ENCODE results near the gene NR1H3.

The NR1H3 gene

DNA sequence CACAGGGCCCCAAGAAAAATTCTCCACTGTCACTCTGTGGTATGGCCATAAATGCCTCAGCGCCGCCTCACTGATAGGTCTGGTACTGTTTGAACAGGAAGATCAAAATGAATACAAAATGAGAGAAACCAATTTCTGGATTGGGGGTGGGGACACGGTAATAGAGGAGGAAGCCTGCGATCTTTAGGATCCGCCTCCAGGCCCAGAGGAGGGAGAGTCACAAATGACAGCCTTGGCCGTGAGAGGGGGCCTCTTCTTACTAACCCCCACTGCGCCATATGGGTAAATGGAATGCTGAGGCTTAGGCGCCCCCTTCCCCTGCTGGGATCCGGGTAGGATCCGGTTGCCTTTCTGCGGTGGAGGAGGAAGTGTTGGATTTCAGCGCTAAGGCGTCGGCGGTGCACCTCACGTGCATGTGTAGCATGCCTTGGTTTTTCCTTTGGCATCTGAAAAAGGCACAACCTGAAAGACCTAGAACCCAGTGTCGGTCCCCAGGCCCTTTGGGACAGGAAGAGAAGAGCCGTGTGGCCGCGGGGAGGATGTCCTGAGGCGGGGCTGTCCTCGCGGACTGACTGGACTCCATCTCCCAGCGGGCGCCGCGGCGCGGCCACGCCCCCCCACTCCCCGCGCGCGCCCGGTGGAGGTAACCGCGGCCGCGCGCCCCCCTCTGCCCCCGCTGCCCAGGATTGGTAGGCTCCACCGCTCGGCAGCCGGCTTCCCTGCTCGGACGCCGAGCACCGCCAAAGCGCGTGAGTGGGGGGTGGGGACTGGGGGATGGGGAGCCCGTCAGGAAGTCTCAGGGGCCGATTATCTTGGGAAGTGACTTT is 11.4 kb downstream of the NR1H3 start:
- in situ Hi-C loops (cut with MboI; ENCODE audit: low sequenced_read_pairs) = no loop called here

DNA sequence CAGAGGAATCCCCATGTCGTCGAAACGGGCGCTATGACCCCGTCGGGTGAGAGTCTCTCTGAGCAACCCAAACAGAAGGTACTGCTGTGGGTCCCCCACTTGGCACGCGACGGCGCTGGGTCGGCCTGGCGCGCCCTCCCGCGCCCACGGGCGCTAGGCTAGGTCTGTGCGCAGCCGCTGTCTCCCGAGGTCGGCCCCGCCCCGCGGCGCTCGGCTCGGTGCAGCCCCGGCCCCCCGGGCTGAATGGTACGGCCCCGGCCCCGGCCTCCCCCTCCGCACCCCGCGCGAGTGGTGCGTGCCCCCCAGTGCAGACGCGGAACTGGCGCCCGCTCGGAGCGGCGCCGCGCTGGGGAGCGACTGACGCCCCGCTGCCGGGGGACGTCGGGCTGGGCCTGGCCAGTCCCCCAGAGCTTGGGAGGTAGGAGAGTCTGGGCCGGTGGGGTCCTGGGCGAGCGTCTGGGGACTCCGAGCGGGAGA is 12.1 kb downstream of the NR1H3 start, which contains the start of gene MADD:
Gene MADD, plus strand, starts transcription at position 305 of the 477 bp plus-strand sequence.
- in situ Hi-C loops (cut with MboI; ENCODE audit: low sequenced_read_pairs) = no loop called here

DNA sequence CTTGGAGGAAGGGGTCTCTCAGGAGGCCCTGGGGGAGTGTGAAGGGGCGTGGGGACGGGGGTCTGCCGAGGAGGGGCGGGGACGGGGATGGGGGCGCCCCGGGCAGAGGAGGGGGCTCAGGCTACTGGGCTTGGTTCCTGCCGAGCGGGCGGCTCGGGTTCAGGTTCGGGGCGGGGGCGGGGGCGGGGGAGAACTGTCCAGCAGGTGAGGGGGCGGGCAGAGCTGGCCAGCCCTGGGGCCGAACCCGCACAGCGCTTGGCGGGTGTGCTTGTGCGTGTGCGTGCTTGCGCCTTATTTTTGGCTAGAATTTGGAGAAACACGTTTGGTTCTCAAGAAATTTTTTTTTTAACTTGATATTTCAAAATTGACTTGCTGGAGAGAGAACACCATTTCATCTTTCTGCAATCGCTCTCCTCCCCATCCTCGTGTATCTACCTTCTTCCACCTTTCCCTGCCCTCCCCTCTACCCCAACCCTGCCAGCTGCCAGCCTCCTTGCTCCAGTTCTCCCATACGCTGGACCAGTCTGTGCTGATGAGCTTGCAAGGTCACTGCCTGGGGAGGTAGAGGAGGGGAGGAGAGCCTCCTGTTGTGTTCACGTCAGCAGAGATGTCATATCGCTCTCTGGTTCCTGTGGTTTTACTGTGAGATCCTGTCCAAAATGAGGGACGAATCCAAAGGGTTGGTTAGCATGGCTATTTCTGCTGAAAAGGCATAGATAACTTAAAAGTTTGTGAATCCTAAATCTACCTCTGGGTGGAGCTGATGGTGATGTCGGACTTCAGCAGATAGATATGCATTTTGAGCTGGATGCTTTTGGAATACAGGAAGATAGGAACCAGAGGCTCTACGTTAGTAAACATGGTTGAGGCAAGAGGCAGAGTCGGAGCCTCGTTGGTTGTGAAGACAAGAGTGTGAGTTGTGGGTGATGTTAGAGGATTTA is 12.8 kb downstream of the NR1H3 start:
- in situ Hi-C loops (cut with MboI; ENCODE audit: low sequenced_read_pairs) = no loop called here

DNA sequence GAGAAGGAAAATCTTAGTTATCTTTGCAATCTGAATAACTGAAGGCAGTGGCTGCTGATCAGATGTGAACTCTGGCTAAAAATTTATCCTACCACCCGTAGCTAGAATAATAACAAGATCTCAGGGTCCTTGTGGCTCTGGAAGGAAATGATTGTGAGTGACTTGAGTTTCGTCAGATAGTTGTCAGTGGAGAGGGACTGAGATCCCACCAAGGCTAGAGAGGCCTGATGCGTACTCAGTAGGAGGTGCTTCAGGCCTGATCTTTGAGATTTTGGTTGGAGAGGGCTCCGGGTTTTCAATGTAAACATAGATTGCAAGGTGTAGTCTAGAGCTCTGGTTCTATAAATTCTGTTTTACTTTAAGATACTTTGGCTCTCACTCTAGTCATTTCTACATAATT is 13.5 kb downstream of the NR1H3 start:
- in situ Hi-C loops (cut with MboI; ENCODE audit: low sequenced_read_pairs) = no loop called here

DNA sequence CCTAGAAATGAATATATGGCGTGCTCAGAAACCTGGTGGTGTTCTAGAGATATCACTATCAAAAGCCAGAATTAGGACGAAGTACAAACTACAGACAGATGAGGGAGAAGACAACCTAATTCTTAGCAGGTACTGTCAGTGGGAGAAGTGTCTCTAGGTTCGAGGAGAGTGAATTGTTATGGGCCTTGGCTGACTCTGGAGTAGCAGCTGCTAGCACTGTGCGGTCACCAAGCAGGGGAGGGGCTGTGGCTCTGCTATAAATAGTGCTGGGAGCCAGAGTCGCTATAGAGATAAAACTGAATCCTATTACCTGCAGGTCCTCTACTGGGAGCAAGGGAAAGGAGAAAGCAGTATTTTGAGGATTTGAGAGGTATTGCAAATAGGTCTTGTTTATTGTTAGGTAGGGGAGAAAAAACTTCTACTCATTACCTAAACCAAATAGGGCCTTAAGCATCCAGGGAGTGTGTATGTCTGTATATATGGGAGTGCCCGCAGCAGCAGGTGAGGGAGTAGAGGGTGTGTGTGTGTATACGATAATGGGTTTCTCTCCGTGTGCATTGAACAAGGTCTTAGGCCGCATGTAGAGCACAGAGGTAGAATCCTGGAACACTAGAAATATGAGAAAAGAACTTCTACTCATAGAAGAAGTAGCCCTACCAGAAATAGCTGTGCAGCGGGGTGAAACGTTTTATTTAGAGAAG is 14.3 kb downstream of the NR1H3 start:
- in situ Hi-C loops (cut with MboI; ENCODE audit: low sequenced_read_pairs) = no loop called here

DNA sequence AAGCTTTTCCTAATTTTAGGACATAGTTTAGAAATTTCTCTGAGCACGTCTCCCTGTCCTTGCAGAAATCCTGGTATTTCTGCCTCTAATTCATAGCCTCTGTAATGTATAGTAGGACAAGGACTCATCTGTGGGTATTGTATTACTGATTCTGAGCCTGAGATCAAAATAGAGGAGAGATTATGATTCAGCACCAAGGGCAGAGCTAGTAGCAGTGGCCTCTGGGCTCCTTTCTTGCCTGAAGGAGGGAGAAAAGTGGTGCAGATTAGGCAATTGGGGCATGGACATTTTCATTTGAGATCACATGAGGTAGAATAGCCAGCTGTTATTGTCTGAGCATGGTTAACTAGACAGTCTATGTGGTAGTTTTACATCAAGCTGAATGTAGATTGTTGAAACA is 14.9 kb downstream of the NR1H3 start:
- in situ Hi-C loops (cut with MboI; ENCODE audit: low sequenced_read_pairs) = no loop called here

DNA sequence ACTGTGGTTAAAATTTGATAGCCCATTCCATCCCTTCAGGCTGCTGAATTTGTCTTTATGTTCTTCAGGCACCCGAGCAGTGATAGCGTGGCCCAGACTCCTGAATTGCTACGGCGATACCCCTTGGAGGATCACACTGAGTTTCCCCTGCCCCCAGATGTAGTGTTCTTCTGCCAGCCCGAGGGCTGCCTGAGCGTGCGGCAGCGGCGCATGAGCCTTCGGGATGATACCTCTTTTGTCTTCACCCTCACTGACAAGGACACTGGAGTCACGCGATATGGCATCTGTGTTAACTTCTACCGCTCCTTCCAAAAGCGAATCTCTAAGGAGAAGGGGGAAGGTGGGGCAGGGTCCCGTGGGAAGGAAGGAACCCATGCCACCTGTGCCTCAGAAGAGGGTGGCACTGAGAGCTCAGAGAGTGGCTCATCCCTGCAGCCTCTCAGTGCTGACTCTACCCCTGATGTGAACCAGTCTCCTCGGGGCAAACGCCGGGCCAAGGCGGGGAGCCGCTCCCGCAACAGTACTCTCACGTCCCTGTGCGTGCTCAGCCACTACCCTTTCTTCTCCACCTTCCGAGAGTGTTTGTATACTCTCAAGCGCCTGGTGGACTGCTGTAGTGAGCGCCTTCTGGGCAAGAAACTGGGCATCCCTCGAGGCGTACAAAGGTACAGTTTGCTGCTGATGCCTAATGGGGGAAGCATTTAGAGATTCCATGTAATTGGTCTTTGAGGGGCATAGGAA is 16.9 kb downstream of the NR1H3 start:
- in situ Hi-C loops (cut with MboI; ENCODE audit: low sequenced_read_pairs) = loop anchor here (25.0 kb wide), 1 partner anchor 463 kb away; no protein-coding TSS in a partner anchor

DNA sequence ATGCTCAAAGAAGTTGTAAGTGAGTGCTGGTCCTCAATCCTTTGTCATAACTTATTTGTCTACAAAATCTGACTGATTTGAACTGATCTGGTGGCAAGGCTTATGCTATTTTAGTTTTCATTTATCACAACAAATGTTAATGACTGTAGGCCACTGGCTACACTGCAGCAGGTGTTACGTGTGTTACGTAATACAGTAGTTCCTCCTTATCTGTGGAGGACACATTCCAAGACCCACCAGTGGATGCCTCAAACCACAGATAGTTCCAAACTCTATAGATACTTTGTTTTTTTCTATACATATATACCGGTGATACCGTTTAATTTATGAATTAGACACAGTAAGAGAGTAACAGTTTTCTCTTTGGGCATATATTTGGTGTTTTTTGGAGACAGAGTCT is 19.1 kb downstream of the NR1H3 start:
- in situ Hi-C loops (cut with MboI; ENCODE audit: low sequenced_read_pairs) = loop anchor here (25.0 kb wide), 1 partner anchor 460 kb away; no protein-coding TSS in a partner anchor

DNA sequence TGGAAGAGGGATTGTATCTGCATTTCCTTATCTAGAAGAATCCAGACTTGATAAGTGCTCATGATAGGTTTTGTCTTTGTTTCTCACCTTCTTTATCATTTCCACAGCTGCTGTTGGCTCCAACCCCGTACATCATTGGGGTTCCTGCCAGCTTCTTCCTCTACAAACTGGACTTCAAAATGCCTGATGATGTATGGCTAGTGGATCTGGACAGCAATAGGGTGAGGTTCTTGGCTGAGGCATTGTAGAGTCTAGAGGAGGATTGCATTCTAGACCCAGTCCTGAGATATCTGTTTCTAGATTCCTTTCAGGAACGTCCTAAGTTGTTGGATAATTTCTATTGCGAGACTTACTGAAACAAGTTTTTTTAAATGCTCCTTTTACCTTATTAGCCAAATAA is 20.3 kb downstream of the NR1H3 start:
- in situ Hi-C loops (cut with MboI; ENCODE audit: low sequenced_read_pairs) = loop anchor here (25.0 kb wide), 1 partner anchor 459 kb away; no protein-coding TSS in a partner anchor

DNA sequence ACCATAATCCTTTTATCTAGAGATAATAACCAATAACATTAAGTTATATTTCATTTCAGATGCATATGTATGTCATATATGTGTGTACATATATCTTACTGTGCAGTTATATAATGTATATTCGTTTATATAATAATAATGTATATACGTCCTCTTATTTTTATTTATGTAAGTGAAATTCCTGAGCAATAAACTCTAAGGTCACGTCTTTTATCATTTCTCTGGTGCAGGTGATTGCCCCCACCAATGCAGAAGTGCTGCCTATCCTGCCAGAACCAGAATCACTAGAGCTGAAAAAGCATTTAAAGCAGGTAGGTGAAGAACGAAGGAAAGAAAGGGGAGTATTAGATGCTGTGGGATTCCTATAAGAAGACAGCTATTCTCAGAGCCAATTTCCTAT is 21.0 kb downstream of the NR1H3 start:
- in situ Hi-C loops (cut with MboI; ENCODE audit: low sequenced_read_pairs) = loop anchor here (25.0 kb wide), 1 partner anchor 459 kb away; no protein-coding TSS in a partner anchor

DNA sequence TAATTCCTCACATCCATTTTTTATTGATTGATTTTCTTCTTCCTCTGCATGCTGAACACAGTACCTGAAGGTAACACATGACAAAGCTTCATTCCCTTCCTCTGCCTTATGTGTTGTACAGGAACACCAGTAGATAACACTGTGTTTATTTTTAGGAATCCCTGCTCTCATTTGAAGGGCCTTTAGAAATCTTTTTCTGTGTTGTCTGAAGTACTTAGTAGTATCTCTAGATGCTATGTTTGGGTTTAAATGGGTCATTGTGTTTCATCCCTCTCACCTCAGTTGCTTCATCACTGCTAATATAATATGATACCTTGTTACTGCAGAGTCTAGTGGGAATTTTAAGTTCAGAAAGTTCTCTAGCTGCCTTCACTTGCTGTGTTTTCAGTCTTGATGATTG is 22.3 kb downstream of the NR1H3 start:
- in situ Hi-C loops (cut with MboI; ENCODE audit: low sequenced_read_pairs) = loop anchor here (25.0 kb wide), 1 partner anchor 457 kb away; no protein-coding TSS in a partner anchor

DNA sequence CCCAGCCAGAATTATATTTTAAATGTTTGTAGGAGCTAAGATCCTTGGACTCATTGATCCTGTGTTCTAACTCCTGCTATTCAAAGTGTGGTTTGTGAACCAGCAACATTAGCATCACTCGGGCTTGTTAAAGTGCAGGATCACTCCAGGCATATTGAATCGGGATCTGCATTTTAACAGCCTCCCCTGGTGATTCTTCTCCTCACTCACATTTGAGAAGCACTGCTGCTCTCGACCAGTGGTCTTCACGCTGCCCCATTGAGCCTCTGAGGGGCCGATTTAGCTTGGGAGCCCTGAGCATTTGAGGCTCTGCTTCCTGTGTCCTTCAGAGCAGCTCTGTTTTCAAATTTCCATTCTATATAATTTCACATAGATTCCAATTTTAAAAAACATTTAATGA is 23.1 kb downstream of the NR1H3 start:
- in situ Hi-C loops (cut with MboI; ENCODE audit: low sequenced_read_pairs) = loop anchor here (25.0 kb wide), 1 partner anchor 456 kb away; no protein-coding TSS in a partner anchor

DNA sequence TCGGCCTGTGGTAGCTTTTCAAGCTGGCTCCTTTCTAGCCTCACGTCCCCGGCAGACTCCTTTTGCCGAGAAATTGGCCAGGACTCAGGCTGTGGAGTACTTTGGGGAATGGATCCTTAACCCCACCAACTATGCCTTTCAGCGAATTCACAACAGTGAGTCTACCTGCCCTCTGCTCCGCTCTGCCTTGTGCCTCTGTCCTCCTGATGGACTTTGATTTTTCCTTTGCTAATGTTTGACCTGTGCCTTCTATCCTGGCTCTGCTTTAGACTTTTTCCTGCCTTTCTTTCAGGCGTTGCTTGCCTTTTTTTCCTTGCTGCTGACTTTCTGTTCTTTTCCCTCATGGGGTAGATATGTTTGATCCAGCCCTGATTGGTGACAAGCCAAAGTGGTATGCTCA is 24.7 kb downstream of the NR1H3 start:
- in situ Hi-C loops (cut with MboI; ENCODE audit: low sequenced_read_pairs) = loop anchor here (25.0 kb wide), 1 partner anchor 455 kb away; no protein-coding TSS in a partner anchor

DNA sequence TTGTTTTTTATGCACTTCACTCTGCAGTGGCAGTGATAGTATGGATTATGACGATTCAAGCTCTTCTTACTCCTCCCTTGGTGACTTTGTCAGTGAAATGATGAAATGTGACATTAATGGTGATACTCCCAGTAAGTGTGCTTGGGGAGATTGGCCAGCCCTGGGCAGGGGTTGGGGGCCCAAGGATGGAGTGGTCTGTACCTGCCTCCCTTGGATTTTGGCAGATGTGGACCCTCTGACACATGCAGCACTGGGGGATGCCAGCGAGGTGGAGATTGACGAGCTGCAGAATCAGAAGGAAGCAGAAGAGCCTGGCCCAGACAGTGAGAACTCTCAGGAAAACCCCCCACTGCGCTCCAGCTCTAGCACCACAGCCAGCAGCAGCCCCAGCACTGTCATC is 26.4 kb downstream of the NR1H3 start:
- in situ Hi-C loops (cut with MboI; ENCODE audit: low sequenced_read_pairs) = loop anchor here (25.0 kb wide), 1 partner anchor 453 kb away; no protein-coding TSS in a partner anchor

DNA sequence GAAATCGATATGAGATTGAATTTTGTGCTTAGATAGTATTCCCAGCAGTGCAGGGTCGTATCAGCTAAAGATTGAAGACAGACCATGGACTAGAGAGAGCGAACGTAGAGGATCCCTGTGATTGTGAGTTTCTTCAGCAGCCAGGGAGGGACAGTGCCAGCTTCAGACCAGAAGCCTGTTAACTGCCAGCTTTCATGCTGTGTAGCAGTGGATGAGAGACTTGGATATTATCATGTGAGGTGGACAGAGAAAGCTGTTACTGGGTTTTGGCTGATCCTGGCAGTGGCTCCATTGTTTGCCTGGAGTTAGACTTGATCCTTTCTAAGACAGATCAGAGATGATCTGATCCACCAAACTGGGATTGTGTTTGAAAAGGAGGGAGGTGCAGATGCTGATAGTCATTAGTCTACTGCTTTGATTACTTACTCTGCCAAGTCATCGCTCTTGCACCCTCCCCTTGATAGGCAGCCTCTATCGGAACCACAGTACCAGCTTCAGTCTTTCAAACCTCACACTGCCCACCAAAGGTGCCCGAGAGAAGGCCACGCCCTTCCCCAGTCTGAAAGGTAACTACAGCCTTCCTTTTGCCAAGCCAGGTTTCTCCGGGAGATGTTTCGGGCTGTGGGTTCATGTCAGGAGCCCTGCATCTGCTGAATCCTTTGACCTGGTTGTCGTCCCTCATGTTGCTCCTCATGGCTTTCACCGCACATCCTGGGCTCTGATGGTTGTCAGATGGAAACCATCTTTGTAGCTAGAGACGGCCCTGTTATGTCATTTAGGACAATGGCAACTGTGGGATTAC is 28.4 kb downstream of the NR1H3 start:
- in situ Hi-C loops (cut with MboI; ENCODE audit: low sequenced_read_pairs) = loop anchor here (25.0 kb wide), 1 partner anchor 451 kb away; no protein-coding TSS in a partner anchor

DNA sequence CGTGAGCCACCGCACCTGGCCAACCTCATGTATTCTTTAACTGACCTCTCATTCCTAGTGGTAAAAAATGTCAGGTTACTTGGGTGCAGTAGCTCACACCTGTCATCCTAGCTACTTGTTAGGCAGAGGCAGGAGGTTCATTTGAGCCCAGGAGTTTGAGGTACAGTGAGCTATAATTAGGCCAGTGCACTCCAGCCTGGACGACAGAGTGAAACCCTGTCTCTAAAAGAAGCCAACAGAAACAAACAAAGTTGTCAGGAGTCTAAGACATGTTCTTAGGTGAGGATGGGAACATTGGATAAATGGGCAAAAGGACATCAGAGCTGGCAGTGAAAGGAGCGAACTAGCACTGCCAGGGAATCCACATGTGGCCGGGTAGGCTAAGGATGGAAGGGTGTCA is 30.3 kb downstream of the NR1H3 start:
- in situ Hi-C loops (cut with MboI; ENCODE audit: low sequenced_read_pairs) = loop anchor here (25.0 kb wide), 1 partner anchor 449 kb away; no protein-coding TSS in a partner anchor

DNA sequence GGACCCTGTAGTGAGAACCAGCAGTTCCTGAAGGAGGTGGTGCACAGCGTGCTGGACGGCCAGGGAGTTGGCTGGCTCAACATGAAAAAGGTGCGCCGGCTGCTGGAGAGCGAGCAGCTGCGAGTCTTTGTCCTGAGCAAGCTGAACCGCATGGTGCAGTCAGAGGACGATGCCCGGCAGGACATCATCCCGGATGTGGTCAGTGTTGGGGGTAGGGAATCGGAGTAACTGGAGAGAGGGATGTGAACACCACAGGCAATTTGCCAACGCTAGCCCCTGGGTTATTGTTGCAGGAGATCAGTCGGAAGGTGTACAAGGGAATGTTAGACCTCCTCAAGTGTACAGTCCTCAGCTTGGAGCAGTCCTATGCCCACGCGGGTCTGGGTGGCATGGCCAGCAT is 32.1 kb downstream of the NR1H3 start:
- in situ Hi-C loops (cut with MboI; ENCODE audit: low sequenced_read_pairs) = loop anchor here (25.0 kb wide), 1 partner anchor 447 kb away; no protein-coding TSS in a partner anchor

DNA sequence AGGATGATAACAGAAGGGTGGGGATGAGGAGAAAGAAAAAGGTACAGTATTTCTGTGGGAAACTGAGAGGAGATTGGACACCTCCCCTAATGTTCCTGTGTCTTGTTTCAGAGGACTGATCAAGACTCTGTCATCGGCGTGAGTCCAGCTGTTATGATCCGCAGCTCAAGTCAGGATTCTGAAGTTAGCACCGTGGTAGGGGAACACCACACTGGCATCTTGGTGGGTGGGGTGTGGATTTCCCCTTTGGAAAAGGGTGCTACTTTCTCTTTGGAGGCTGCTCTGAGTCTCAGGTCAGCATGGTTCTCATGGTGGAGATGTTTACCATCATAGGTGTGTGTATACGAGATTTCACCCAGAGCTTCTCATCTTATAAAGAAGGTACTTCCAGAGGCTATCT is 37.6 kb downstream of the NR1H3 start:
- in situ Hi-C loops (cut with MboI; ENCODE audit: low sequenced_read_pairs) = loop anchor here (25.0 kb wide), 1 partner anchor 442 kb away; no protein-coding TSS in a partner anchor

DNA sequence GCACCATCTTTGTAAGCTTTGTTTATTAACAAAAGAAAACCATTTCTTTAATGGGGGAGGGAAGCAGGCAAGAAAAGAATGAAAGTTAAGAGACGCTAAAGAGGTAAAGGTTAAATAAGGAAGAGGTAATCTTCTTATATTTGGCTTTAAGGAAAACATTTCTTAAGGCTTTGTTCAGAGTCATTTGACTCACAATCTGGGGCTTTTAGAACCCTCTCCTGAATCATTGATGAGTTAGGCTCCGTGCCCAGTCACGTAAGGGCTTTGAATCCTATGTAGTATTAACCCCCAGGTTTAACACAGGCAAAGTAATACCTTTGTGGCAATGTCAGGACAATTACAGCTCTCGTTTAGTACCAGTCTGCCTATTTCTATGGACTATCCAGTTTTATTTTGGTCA is 38.2 kb downstream of the NR1H3 start:
- in situ Hi-C loops (cut with MboI; ENCODE audit: low sequenced_read_pairs) = loop anchor here (25.0 kb wide), 1 partner anchor 441 kb away; no protein-coding TSS in a partner anchor
